HG03045 (cell line): Measurements from ENCODE around the gene AOX1.
"Not testable (repeated sequence)": the region's sequence is repeated elsewhere in the genome, so short reads cannot be mapped to it uniquely, and the experiment has no call there.

ENCODE experiments used
- ATAC-seq: cut with Tn5 transposase; IDR thresholded peaks from one replicate; pipeline ENCODE4 v1.9.1; 2021; ENCODE audit warnings: mild to moderate bottlenecking, moderate library complexity; ENCODE audit not compliant: unreplicated experiment

The AOX1 gene

DNA sequence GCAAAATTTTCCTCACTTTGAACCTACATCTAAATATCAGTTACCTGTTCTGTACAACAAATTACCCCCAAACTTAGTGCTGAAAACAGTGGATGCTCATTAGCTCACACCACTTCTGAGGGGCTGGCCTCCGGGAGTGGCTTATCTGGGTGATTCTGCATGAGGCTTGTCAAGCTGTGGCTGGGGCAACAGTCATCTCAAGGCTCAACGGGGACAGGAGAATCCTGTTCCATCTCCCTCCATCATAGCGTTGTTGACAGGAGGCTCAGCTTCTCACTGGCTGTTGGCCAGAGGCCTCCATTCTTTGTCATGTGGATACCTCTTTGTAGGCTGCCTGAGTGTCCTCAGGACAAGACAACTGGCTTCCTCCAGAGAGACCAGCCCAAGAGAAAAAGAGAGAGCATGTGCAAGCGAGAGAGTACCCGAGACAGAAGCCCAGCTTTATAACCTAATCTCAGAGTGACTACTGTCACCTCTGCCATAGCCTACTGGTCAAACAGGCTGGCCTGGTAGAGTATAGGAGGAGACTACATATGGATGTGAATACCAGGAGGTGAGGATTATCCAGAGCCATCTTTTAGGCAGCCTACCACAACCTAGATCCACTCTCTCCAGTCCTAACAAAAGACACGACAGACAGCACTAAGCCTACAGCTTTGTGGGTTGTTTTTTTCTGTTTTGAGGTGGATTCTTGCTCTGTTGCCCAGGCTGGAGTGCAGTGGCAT, 79.1 kb downstream of the AOX1 start:
- ATAC-seq: no peak

- ATAC-seq: no peak
Measured at GRCh38 chr2:200665626-200666453, 80.0 kb downstream of the AOX1 start.

DNA sequence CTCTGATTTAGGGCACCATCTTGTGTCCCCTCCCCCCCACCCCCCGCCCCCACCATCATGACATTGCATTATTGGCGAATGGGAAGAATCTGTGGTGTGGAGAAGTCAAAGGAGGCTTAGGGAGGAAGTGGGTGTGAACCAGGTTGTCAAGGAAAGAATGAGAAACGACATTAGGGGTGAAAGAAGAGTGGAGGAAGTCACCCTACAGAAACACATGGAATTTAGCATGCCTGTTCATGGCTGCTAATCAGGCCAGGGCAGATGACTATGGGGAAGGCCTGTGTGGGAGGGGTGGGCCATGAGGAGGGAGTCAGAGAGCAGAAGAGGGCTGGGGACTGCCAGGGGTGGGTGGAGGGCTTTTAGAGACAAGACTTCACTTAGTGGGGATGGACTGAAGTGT, 81.6 kb downstream of the AOX1 start:
- ATAC-seq: no peak

DNA sequence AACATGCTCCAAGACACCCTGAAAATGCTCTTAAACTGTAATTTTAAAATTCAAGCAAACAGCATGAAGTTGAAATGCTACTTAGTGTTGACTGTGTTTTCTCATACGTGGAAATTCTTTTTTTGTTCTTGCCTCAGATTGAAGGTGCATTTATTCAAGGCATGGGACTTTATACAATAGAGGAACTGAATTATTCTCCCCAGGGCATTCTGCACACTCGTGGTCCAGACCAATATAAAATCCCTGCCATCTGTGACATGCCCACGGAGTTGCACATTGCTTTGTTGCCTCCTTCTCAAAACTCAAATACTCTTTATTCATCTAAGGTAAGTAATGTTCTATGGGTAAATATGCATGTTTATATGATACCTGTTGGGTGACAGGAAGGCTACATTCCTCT, 82.7 kb downstream of the AOX1 start:
- no peak for ATAC-seq

GRCh38 chr2:200669308-200669707, 83.5 kb downstream of the AOX1 start:
- ATAC-seq: no peak

- ATAC-seq: no peak
Measured at GRCh38 chr2:200670313-200670712, 84.5 kb downstream of the AOX1 start.

DNA sequence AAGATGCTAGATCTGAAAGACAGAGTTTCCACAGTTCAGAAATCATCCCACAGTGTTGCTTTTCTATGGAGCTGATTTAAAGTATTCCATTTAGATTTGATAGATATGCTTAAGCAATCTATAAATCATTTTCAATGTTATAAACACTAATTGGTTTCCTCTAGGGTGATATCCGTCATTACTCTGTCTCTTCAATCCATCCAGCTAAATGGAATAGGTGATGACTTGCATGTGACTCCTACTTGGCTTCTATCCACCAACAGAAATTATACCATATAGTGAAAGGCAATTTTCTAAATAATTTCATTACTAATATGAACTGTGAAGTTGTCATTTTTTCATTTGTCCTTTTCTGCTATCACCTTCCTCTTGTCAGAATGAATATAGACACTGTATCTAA, 84.9 kb downstream of the AOX1 start:
- no peak for ATAC-seq

DNA sequence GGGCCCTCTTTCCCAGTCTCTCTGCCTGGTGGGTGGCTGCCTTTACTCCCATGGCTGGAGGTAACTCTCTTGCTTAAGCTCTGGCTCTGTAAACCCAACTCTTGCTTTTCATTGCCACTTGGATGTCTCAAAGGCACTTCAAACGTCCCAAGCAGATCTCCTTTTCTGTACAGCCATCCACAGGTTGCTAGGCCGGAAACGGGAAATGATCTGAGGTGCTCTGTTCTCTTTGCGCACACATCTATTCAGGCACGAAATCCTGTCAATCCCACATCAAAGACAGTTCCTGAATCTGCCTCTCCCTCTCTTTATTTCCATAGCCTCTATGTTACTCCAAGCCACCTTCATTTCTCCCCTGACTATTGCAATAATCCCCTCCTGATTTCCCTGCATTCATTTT, 87.4 kb downstream of the AOX1 start:
- ATAC-seq: no peak

DNA sequence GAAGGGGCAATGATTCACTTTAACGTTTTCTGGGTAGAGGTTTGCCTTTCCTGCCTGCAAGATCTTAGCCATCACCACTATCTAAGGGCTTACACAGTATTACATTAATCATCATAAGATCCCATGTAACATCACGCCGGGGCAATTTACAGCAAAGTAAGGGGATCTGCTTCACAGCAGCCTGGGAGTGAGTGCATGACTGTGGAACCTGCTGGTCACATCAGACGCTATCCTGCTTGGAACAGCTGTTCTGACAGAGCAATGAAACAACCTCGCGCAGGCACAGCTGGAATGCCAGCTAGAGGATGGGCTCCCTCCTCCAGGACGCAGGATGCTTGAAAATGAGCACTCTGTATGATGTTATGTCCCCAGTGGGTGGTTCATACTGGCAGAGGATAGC, 89.0 kb downstream of the AOX1 start:
- ATAC-seq: no peak

- ATAC-seq: no peak
Measured at GRCh38 chr2:200677171-200677570, 91.4 kb downstream of the AOX1 start.

GRCh38 chr2:200677721-200678532, 92.1 kb downstream of the AOX1 start:
- ATAC-seq: no peak

DNA sequence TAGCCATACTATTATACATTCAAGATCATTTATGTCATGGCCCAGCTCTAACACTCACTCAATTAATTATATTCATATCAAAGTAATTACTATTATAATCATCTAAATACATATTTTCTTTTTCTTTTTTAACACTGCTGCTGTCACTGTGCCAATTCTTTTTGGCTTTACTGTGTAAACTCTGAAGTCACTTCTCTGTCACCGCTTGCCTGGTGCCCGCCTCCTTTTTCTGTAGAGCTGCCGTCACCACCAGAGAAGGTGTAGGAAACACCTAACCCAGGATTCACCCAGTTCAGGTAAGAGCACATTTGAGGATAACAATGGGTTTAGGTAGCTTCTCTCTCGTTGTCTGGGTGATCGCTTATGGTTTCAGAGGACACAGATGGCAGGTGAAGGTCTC, 93.3 kb downstream of the AOX1 start:
- no peak for ATAC-seq

- ATAC-seq: no peak
Measured at GRCh38 chr2:200679535-200679934, 93.7 kb downstream of the AOX1 start.

- no peak for ATAC-seq
Measured at GRCh38 chr2:200681697-200682096, 95.9 kb downstream of the AOX1 start.

- not testable (repeated sequence) for ATAC-seq
Measured at GRCh38 chr2:200682407-200682806, 96.6 kb downstream of the AOX1 start.

DNA sequence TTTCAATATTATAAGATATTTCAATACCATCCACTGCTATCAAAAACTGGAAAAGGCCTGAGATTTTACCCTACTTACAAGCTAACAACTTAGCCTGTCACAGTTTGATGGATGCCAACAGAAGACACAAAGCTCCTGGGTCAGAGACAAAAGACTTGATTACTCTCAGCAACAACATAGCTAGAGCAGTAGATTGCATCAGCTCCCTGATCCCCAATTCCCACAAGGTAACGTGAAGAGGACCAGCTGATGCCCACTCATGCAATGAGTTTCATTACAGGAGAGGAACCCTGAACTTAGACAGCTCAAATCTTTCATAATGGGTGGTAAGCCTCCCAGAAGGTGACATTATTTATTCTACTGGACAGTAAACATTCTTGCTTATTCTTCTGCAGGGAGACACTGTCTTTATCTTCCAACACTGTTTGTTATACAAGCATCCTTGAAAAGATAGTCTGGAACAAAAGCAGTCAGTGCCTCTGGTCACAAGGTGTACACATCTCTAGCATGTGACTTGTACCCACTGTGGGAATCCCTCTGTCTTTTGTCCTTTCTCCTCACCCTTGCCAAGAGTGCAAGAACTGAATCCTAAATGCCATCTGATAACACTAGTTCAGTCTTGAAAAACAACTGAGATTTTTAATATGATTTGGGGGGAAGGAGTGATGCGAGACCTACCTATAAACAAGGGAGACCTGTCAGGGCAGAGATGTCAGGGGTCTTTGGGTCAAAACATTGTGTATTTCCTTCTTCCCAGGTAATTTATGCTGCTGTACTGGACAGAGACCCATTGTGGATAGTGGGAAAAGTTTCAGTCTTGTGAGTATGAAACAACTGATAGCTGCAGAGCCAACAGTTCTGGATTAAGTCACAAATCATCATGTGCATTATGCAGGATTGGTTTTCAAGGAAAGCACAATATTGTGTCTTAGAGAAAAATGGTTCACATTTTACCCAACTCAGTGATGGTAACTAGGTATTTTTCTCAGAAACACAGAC, 102.4 kb downstream of the AOX1 start:
- ATAC-seq: no peak

DNA sequence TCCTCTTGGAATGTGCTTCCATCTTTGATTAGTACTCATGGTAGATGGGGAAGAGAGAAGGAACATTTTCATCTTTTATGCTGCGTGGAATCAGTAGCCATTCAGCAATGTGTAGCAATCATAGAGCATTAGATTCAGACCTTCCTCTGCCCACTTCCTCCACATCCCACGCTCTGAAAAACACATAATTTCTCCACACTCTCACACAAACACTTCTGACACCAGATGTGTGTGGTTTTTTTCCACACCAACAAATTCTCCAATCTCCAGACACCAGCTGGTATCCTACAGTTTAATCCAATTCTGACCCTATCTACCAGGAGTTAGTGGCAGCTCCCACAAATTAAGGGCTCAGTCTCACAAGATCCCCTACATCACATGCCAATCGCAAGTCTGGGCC, 103.3 kb downstream of the AOX1 start:
- ATAC-seq: no peak

DNA sequence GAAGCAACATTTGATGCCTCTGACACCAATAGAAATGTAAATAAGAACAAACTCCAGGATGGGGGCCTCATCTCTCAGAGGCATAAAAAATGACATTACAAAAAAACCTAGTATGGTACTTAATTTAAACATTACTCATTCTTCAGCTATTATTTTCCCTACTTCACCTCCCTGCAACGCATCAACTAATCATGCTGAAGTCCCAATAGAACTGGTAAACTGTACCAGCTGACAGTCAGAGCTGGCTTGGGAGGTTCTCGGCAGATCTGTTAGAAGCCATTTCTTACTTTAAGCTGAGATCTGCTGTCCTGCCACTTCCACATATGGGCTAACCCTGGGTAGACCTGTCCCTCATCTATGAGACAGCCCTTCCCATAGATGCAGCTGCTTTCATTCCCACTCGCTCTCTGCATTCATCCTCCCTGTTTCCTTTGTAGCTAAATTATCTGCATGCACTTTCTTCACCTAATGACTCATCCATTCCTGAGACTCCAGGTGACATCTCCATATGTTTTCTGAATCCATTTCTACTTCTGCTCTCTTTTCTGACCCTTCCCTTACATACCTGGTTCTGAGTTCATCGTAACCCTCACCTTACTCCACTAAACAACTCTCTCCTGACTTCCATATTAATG, 108.1 kb downstream of the AOX1 start:
- no peak for ATAC-seq

DNA sequence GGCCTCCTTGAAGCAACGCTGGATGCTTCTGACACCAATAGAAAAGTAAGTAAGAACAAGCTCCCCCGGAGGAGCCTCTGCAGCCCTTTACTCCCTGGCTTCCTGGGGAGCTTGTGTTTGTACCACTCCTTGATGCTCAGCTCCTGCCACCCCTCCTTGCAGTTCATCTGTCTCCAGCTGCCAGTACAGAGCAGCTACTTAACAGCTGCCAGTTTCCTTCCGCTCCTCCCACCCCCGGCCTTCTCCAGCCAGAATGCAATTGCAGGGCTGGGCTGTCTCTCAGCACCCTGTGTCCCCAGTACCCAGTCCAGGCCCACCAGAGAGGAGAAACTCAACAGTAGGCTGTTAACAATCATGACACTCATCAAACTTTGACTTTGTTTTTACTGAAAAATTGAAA, 109.4 kb downstream of the AOX1 start:
- no peak for ATAC-seq

GRCh38 chr2:200695601-200696000, 109.8 kb downstream of the AOX1 start:
- ATAC-seq: no peak
